Natural killer cell (primary cell): ENCODE results near the gene PPDPF. TPM values are rescaled to one million over a fixed set of nuclear protein-coding genes. Genes with fewer than 3 reads are reported as not detected.

ENCODE experiments used
- ATAC-seq, 3 donors: fragments of 150-1000 bp in 2 of 3; fragments of 200-7000 bp in 1 of 3; cut with Tn5 transposase; 1 replicate in 1 of 3; 2 replicates in 2 of 3; pipeline ENCODE4 v1.10.0; 2021; ENCODE audit warnings: mild to moderate bottlenecking in 2 of 3, moderate library complexity in 2 of 3
- DNase-seq, 2 donors: peaks; one replicate each; pipeline versions ENCODE4 v3.0.0 to v3.0.0-alpha.2; 2013 to 2021; ENCODE audit warnings: mixed read lengths in 1 of 2
- H3K27ac ChIP-seq: one replicate; pipeline ENCODE4 v1.5.1; 2013; ENCODE audit warnings: mild to moderate bottlenecking, low read length
- H3K27me3 ChIP-seq: one replicate; pipeline ENCODE4 v1.6.1; 2013; ENCODE audit warnings: low read length; ENCODE audit not compliant: control insufficient read depth, insufficient read depth
- H3K36me3 ChIP-seq: one replicate; pipeline ENCODE4 v1.6.1; 2013; ENCODE audit warnings: low read length; ENCODE audit not compliant: control insufficient read depth, insufficient read depth
- H3K4me1 ChIP-seq: one replicate; pipeline ENCODE4 v1.6.1; 2013; ENCODE audit warnings: low read length; ENCODE audit not compliant: control insufficient read depth, insufficient read depth
- H3K4me3 ChIP-seq: one replicate; pipeline ENCODE4 v1.5.1; 2013; ENCODE audit warnings: low read length
- H3K9me3 ChIP-seq: one replicate; pipeline ENCODE4 v1.6.1; 2013; ENCODE audit warnings: low read length; ENCODE audit not compliant: control insufficient read depth, insufficient read depth
- H3K27ac Mint-ChIP-seq, 2 donors: one replicate each; pipeline ENCODE4 v1.8.0; 2022; ENCODE audit warnings: mild to moderate bottlenecking in 2 of 2, mixed read lengths in 2 of 2, moderate library complexity in 1 of 2
- H3K27me3 Mint-ChIP-seq, 2 donors: one replicate each; pipeline ENCODE4 v1.8.0; 2022; ENCODE audit warnings: low read depth in 2 of 2, mixed read lengths in 2 of 2
- H3K36me3 Mint-ChIP-seq: one replicate; pipeline ENCODE4 v1.8.0; 2022; ENCODE audit warnings: mixed read lengths
- H3K4me1 Mint-ChIP-seq, 2 donors: one replicate each; pipeline ENCODE4 v1.8.0; 2022; ENCODE audit warnings: mixed read lengths in 2 of 2
- H3K4me3 Mint-ChIP-seq: one replicate; pipeline ENCODE4 v1.8.0; 2022; ENCODE audit warnings: mild to moderate bottlenecking, moderate library complexity, mixed read lengths
- H3K9me3 Mint-ChIP-seq, 2 donors: one replicate each; pipeline ENCODE4 v1.8.0; 2022; ENCODE audit warnings: mixed read lengths in 2 of 2
- WGBS: methylation state at CpG from one replicate; pipeline ENCODE4 v1.1.7; 2013; ENCODE audit warnings: missing lambda C conversion rate; ENCODE audit not compliant: insufficient coverage; 5-methylcytosine and 5-hydroxymethylcytosine counted together
- intact Hi-C: fragments of 100-400 bp; cut with micrococcal nuclease; formaldehyde crosslinking; loops from one replicate; pipeline ENCODE4 v1.14.2; 2022
- total RNA-seq, 4 donors: library from RNA; stranded (reverse); fragments of 120-200 nt in 1 of 4; gene quantifications; one replicate each; pipeline versions ENCODE4 v1.2.3 to v1.2.4, GENCODE V29; 2013 to 2022
- TF ChIP-seq, protein P1 (sequence below): fragments of 200-600 bp; IDR thresholded peaks from one replicate; pipeline ENCODE4 v1.8.0; 2022; ENCODE audit warnings: antibody characterized with exemption

The PPDPF gene
- total RNA-seq, 3 donors from 2014 or later (not counting 1 experiment from before 2014, with no cell fraction given) = 95.5 to 197 (median 159) TPM

GRCh38 chr20:63544958-63545516 lies 24.5 kb downstream of the PPDPF start:
- H3K36me3 Mint-ChIP-seq = no peaks in the 10 kb centered on the region
- Histone ChIP-seq H3K36me3 (no peaks in the 10 kb centered on the region), H3K27ac (no peak overlapping the region), H3K9me3 (no peaks in the 10 kb centered on the region), H3K4me3 (no peak overlapping the region), H3K4me1 (peaks cover 19% of the 10 kb centered on the region), H3K27me3 (no peaks in the 10 kb centered on the region)
- 83% methylated on average over 19 of the region's 19 CpGs for WGBS
- H3K27ac Mint-ChIP-seq = no peak overlapping the region
- peaks cover 0 to 5% of the 10 kb centered on the region in 2 donors for H3K4me1 Mint-ChIP-seq
- DNase-seq (no peak), ATAC-seq (no peak)
- TF ChIP-seq, protein P1, sequence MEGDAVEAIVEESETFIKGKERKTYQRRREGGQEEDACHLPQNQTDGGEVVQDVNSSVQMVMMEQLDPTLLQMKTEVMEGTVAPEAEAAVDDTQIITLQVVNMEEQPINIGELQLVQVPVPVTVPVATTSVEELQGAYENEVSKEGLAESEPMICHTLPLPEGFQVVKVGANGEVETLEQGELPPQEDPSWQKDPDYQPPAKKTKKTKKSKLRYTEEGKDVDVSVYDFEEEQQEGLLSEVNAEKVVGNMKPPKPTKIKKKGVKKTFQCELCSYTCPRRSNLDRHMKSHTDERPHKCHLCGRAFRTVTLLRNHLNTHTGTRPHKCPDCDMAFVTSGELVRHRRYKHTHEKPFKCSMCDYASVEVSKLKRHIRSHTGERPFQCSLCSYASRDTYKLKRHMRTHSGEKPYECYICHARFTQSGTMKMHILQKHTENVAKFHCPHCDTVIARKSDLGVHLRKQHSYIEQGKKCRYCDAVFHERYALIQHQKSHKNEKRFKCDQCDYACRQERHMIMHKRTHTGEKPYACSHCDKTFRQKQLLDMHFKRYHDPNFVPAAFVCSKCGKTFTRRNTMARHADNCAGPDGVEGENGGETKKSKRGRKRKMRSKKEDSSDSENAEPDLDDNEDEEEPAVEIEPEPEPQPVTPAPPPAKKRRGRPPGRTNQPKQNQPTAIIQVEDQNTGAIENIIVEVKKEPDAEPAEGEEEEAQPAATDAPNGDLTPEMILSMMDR = no peak
- intact Hi-C loops = no loop called here
- peaks cover 0 to 6% of the 10 kb centered on the region in 2 donors for H3K27me3 Mint-ChIP-seq
- no peaks in the 10 kb centered on the region for H3K9me3 Mint-ChIP-seq
- H3K4me3 Mint-ChIP-seq = no peak overlapping the region

- WGBS = 39% methylated on average over 6 of the region's 6 CpGs
- no peaks in the 10 kb centered on the region for H3K36me3 Mint-ChIP-seq
- TF ChIP-seq, protein P1 = no peak
- intact Hi-C loops = no loop called here
- Histone ChIP-seq H3K36me3 (no peaks in the 10 kb centered on the region), H3K27ac (no peak overlapping the region), H3K27me3 (no peaks in the 10 kb centered on the region), H3K4me3 (no peak overlapping the region), H3K4me1 (peaks cover 19% of the 10 kb centered on the region), H3K9me3 (no peaks in the 10 kb centered on the region)
- no peak overlapping the region for H3K27ac Mint-ChIP-seq
- no peak overlapping the region for H3K4me3 Mint-ChIP-seq
- peaks cover 0 to 6% of the 10 kb centered on the region in 2 donors for H3K27me3 Mint-ChIP-seq
- ATAC-seq (no peak), DNase-seq (peak in 1 of 2 donors; percentile 36)
- no peaks in the 10 kb centered on the region for H3K9me3 Mint-ChIP-seq
- H3K4me1 Mint-ChIP-seq = peaks cover 0 to 5% of the 10 kb centered on the region in 2 donors
These were observed 25.2 kb downstream of the PPDPF start for GRCh38 chr20:63545814-63546213.

DNA sequence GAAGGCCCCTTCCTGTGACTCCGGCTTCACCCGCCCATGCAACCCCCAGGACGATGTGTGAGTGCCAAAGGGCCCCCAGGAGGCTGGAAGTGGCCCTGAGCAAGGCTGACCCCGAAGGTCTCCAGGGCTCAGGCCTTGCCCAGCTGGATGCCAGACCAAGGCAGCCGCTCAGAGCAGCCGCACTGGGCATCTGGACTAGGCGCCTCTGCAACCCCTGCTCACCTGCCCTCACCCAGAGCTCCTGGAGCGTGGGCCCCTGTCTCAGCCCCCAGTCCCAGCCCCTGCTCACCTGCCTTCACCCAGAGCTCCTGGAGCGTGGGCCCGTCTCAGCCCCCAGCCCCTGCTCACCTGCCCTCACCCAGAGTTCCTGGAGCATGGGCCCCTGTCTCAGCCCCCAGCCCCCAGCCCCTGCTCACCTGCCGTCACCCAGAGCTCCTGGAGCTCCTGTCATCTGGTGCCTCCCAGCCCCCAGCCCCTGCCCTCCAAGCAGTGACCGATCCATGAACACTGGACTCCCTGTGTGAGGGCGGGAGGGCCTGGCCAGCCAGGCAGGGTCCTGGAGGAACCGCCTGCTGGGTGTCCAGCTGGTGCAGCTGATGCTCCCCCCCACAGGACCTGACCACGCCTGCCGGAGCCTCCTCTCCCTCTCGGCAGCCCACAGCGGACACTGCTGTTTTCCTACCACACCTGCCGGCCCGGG lies 25.8 kb downstream of the PPDPF start:
- H3K4me1 ChIP-seq = peaks cover 19% of the 10 kb centered on the region
- TF ChIP-seq, protein P1 = no peak
- no peaks in the 10 kb centered on the region for H3K27me3 ChIP-seq
- Mint-ChIP-seq H3K36me3 (no peaks in the 10 kb centered on the region), H3K9me3 (no peaks in the 10 kb centered on the region), H3K4me3 (no peak overlapping the region), H3K4me1 (peaks cover 0 to 5% of the 10 kb centered on the region in 2 donors), H3K27ac (no peak overlapping the region), H3K27me3 (peaks cover 0 to 6% of the 10 kb centered on the region in 2 donors)
- DNase-seq (no peak), ATAC-seq (no peak)
- no peak overlapping the region for H3K27ac ChIP-seq
- no peaks in the 10 kb centered on the region for H3K9me3 ChIP-seq
- H3K4me3 ChIP-seq = no peak overlapping the region
- no peaks in the 10 kb centered on the region for H3K36me3 ChIP-seq
- 88% methylated on average over 20 of the region's 20 CpGs for WGBS
- intact Hi-C loops = no loop called here
